Testis (tissue), 2 donors: Measurements from ENCODE around the gene ANKRD13A.

Source experiments
- CTCF ChIP-seq, 3 experiments: fragments of 450-650 bp in 2 of 3; fragments of 200-600 bp in 1 of 3; sonication (generic) in 1 of 3; IDR thresholded peaks; one replicate each; pipeline ENCODE4 v1.5.1; 2016 to 2019; ENCODE audit warnings: antibody characterized with exemption in 3 of 3, mild to moderate bottlenecking in 2 of 3, moderate library complexity in 1 of 3
- POLR2A ChIP-seq: fragments of 450-650 bp; IDR thresholded peaks from one replicate; pipeline ENCODE4 v1.6.1; 2017; ENCODE audit warnings: antibody characterized with exemption, mild to moderate bottlenecking, moderate library complexity

GRCh38 chr12:109951136-109951535 is 48.1 kb upstream of the ANKRD13A start:
- no peak for TF ChIP-seq POLR2A
- no peak for TF ChIP-seq CTCF (IDR thresholded peaks at IDR 0.05)
